Measurements from ENCODE around the gene GALNT14.

DNA sequence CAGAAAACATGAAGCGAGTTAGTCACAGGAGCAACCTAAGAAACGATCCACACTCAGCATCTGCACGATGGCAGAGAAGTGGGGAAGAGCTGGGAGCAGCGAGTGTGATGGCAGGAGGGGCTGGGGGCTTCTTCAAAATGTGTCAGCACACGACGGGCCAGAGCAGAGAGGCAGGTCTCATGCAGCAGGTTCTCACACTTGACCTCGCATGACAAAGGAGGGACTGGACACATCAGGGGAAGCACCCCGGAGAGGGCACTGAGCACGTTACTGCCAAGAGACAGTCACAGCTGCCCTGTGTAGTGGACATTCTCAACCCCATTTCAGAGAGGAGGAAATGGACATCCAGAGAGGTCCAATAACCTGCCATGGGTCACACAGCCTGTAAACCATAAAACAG lies 226.9 kb downstream of the GALNT14 start:
- TF ChIP-seq, protein P1, sequence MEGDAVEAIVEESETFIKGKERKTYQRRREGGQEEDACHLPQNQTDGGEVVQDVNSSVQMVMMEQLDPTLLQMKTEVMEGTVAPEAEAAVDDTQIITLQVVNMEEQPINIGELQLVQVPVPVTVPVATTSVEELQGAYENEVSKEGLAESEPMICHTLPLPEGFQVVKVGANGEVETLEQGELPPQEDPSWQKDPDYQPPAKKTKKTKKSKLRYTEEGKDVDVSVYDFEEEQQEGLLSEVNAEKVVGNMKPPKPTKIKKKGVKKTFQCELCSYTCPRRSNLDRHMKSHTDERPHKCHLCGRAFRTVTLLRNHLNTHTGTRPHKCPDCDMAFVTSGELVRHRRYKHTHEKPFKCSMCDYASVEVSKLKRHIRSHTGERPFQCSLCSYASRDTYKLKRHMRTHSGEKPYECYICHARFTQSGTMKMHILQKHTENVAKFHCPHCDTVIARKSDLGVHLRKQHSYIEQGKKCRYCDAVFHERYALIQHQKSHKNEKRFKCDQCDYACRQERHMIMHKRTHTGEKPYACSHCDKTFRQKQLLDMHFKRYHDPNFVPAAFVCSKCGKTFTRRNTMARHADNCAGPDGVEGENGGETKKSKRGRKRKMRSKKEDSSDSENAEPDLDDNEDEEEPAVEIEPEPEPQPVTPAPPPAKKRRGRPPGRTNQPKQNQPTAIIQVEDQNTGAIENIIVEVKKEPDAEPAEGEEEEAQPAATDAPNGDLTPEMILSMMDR (IDR thresholded peaks at IDR 0.05; ENCODE audit: low read length), result no peak
- no peak for TF ChIP-seq EZH2 (optimal IDR thresholded peaks at IDR 0.05; ENCODE audit: low read depth, low read length)
